ENCODE data around the gene TAS2R50. TPM values are rescaled to one million over a fixed set of nuclear protein-coding genes. Genes with fewer than 3 reads are reported as not detected.

The TAS2R50 gene
- total and polyA plus RNA-seq, 2 donors (not counting 1 experiment from before 2014, with no cell fraction given), result 2.3 TPM; not detected in 1

- H3K79me2 ChIP-seq (ENCODE audit: control insufficient read depth, insufficient read depth, low read length), result no peaks in the 10 kb centered on the region
- H3K9ac ChIP-seq (ENCODE audit: insufficient read depth, low read length), result no peak overlapping the region
- TF ChIP-seq EZH2 (IDR thresholded peaks at IDR 0.05; ENCODE audit: low read length, missing control alignments), result no peak
- no peak for TF ChIP-seq CTCF (conservative IDR thresholded peaks at IDR 0.05 in 1 of 2, IDR thresholded peaks at IDR 0.05 in 1 of 2; ENCODE audit: low read depth in 1 of 2, low read length in 2 of 2)
- H3K9me3 ChIP-seq (ENCODE audit: control insufficient read depth, insufficient read depth, low read depth, low read length), result no peaks in the 10 kb centered on the region
- H3K36me3 ChIP-seq (ENCODE audit: control insufficient read depth, insufficient read depth, low read length), result no peaks in the 10 kb centered on the region
- no peak overlapping the region for H3K4me3 ChIP-seq (replicated peaks in 1 of 4; ENCODE audit: control extremely low read depth in 1 of 4, insufficient read depth in 1 of 4, low read depth in 3 of 4, low read length in 4 of 4)
- no peaks in the 10 kb centered on the region for H4K20me1 ChIP-seq (ENCODE audit: control insufficient read depth, extremely low read depth, insufficient read depth, low read length)
- no peak overlapping the region for H3K4me2 ChIP-seq (ENCODE audit: extremely low read depth, insufficient read depth, low read length)
- no peak overlapping the region for H2AFZ ChIP-seq (ENCODE audit: low read length)
- no peak overlapping the region for H3K27ac ChIP-seq (ENCODE audit: insufficient read depth, low read length)
- no peak for DNase-seq (ENCODE audit: low read depth in 2 of 2)
- no peaks in the 10 kb centered on the region for H3K27me3 ChIP-seq (ENCODE audit: control insufficient read depth, insufficient read depth, low read length)
- no peaks in the 10 kb centered on the region for H3K4me1 ChIP-seq (ENCODE audit: control insufficient read depth, extremely low read depth, insufficient read depth, low read length)
These were observed 30.6 kb downstream of the TAS2R50 start for GRCh38 chr12:10956085-10956484.

GRCh38 chr12:10952645-10953044, 34.1 kb downstream of the TAS2R50 start:
- no peak for DNase-seq (ENCODE audit: low read depth in 2 of 2)
- no peak overlapping the region for H3K27ac ChIP-seq (ENCODE audit: insufficient read depth, low read length)
- no peak overlapping the region for H2AFZ ChIP-seq (ENCODE audit: low read length)
- no peak overlapping the region for H3K4me2 ChIP-seq (ENCODE audit: extremely low read depth, insufficient read depth, low read length)
- H3K79me2 ChIP-seq (ENCODE audit: control insufficient read depth, insufficient read depth, low read length), result no peaks in the 10 kb centered on the region
- no peaks in the 10 kb centered on the region for H3K9me3 ChIP-seq (ENCODE audit: control insufficient read depth, insufficient read depth, low read depth, low read length)
- H3K36me3 ChIP-seq (ENCODE audit: control insufficient read depth, insufficient read depth, low read length), result no peaks in the 10 kb centered on the region
- H3K4me1 ChIP-seq (ENCODE audit: control insufficient read depth, extremely low read depth, insufficient read depth, low read length), result no peaks in the 10 kb centered on the region
- H4K20me1 ChIP-seq (ENCODE audit: control insufficient read depth, extremely low read depth, insufficient read depth, low read length), result no peaks in the 10 kb centered on the region
- H3K9ac ChIP-seq (ENCODE audit: insufficient read depth, low read length), result no peak overlapping the region
- no peaks in the 10 kb centered on the region for H3K27me3 ChIP-seq (ENCODE audit: control insufficient read depth, insufficient read depth, low read length)
- no peak overlapping the region for H3K4me3 ChIP-seq (replicated peaks in 1 of 4; ENCODE audit: control extremely low read depth in 1 of 4, insufficient read depth in 1 of 4, low read depth in 3 of 4, low read length in 4 of 4)
- no peak for TF ChIP-seq EZH2 (IDR thresholded peaks at IDR 0.05; ENCODE audit: low read length, missing control alignments)

- H3K4me1 ChIP-seq (ENCODE audit: control insufficient read depth, extremely low read depth, insufficient read depth, low read length), result no peaks in the 10 kb centered on the region
- no peak overlapping the region for H3K9ac ChIP-seq (ENCODE audit: insufficient read depth, low read length)
- no peaks in the 10 kb centered on the region for H3K27me3 ChIP-seq (ENCODE audit: control insufficient read depth, insufficient read depth, low read length)
- no peaks in the 10 kb centered on the region for H4K20me1 ChIP-seq (ENCODE audit: control insufficient read depth, extremely low read depth, insufficient read depth, low read length)
- H3K4me2 ChIP-seq (ENCODE audit: extremely low read depth, insufficient read depth, low read length), result no peak overlapping the region
- TF ChIP-seq EZH2 (IDR thresholded peaks at IDR 0.05; ENCODE audit: low read length, missing control alignments) (no peak), CTCF (conservative IDR thresholded peaks at IDR 0.05 in 1 of 2, IDR thresholded peaks at IDR 0.05 in 1 of 2; ENCODE audit: low read depth in 1 of 2, low read length in 2 of 2) (no peak)
- H2AFZ ChIP-seq (ENCODE audit: low read length), result no peak overlapping the region
- H3K79me2 ChIP-seq (ENCODE audit: control insufficient read depth, insufficient read depth, low read length), result no peaks in the 10 kb centered on the region
- H3K36me3 ChIP-seq (ENCODE audit: control insufficient read depth, insufficient read depth, low read length), result no peaks in the 10 kb centered on the region
- no peak overlapping the region for H3K4me3 ChIP-seq (replicated peaks in 1 of 4; ENCODE audit: control extremely low read depth in 1 of 4, insufficient read depth in 1 of 4, low read depth in 3 of 4, low read length in 4 of 4)
- DNase-seq (ENCODE audit: low read depth in 2 of 2), result no peak
- no peaks in the 10 kb centered on the region for H3K9me3 ChIP-seq (ENCODE audit: control insufficient read depth, insufficient read depth, low read depth, low read length)
- H3K27ac ChIP-seq (ENCODE audit: insufficient read depth, low read length), result no peak overlapping the region
These were observed 43.5 kb downstream of the TAS2R50 start for GRCh38 chr12:10943167-10943566.

All from fibroblast of lung (primary cell).